Thyroid gland (tissue), 4 donors: ENCODE data around the gene NYAP2. TPM values are rescaled to one million over a fixed set of nuclear protein-coding genes. Genes with fewer than 3 reads are reported as not detected.

Experiments used
- DNase-seq, 2 donors: peaks; one replicate each; pipeline ENCODE4 v3.0.0-alpha.2; 2019
- H3K27ac ChIP-seq, 3 donors: fragments of 200-600 bp; sonication (generic); 1 replicate in 2 of 3; 2 replicates in 1 of 3; pipeline ENCODE4 v1.5.1; 2016 to 2019; ENCODE audit warnings: mild to moderate bottlenecking in 1 of 3, moderate library complexity in 1 of 3
- H3K27me3 ChIP-seq: fragments of 200-600 bp; sonication (generic); one replicate; pipeline ENCODE4 v1.5.1; 2019
- H3K36me3 ChIP-seq, 2 donors: fragments of 200-600 bp; sonication (generic); one replicate each; pipeline ENCODE4 v1.5.1; 2016 to 2019
- H3K4me1 ChIP-seq, 2 donors: fragments of 200-600 bp; sonication (generic); one replicate each; pipeline ENCODE4 v1.5.1; 2017 to 2019
- H3K4me3 ChIP-seq, 3 donors: fragments of 200-600 bp; sonication (generic); replicated peaks in 1 of 3; 1 replicate in 2 of 3; 2 replicates in 1 of 3; pipeline ENCODE4 v1.5.1; 2016; ENCODE audit warnings: mild to moderate bottlenecking in 1 of 3
- H3K9me3 ChIP-seq: fragments of 200-600 bp; sonication (generic); one replicate; pipeline ENCODE4 v1.5.1; 2017
- CTCF ChIP-seq, 6 experiments: fragments of 200-600 bp in 3 of 6; fragments of 450-650 bp in 3 of 6; sonication (generic) in 3 of 6; IDR thresholded peaks; one replicate each; pipeline ENCODE4 v1.5.1; 2016 to 2019; ENCODE audit warnings: antibody characterized with exemption in 6 of 6, mild to moderate bottlenecking in 2 of 6, inconsistent platforms in 1 of 6, moderate library complexity in 1 of 6
- POLR2A ChIP-seq, 2 donors: fragments of 450-650 bp; IDR thresholded peaks; one replicate each; pipeline ENCODE4 v1.6.1; 2017; ENCODE audit warnings: antibody characterized with exemption in 2 of 2, mild to moderate bottlenecking in 2 of 2, moderate library complexity in 1 of 2
- WGBS, 2 donors: methylation state at CpG; one replicate each; pipeline ENCODE4 v1.1.5; 2017; 5-methylcytosine and 5-hydroxymethylcytosine counted together
- intact Hi-C: fragments of 100-400 bp; cut with DNase I; formaldehyde crosslinking; loops from one replicate; pipeline ENCODE4 v1.15.1; 2023
- total RNA-seq, 4 donors: library from RNA; depleted of rRNA; stranded (reverse); fragments of >200 nt; gene quantifications; one replicate each; pipeline ENCODE4 v1.2.3, GENCODE V29; 2016

NYAP2 gene
- total RNA-seq, 4 donors from 2014 or later = not detected

DNA sequence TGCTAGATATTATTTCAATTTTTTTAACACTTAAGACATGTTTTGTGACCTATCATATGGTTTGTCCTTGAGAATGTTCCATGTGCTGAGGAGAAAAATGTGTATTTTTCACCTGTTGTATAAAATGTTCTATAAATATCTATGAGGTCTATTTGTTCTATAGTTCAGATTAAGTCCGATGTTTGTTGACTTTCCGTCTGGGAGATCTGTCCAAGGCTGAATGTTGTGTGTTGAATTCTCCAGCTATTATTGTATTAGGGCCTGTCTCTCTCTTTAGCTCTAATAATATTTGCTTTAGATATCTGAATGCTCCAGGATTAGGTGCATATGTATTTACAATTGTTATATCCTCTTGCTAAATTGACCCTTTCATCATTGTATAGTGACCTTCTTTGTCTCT, 144.1 kb downstream of the NYAP2 start:
- Histone ChIP-seq H3K4me3 (no peak overlapping the region), H3K9me3 (no peaks in the 10 kb centered on the region), H3K4me1 (no peaks in the 10 kb centered on the region), H3K27me3 (no peaks in the 10 kb centered on the region), H3K36me3 (no peaks in the 10 kb centered on the region), H3K27ac (no peak overlapping the region)
- WGBS, 2 donors = 76 to 77% methylated on average over 2 of the region's 2 CpGs
- intact Hi-C loops = no loop called here
- TF ChIP-seq CTCF (IDR thresholded peaks at IDR 0.05) = no peak
- no peak for TF ChIP-seq POLR2A (IDR thresholded peaks at IDR 0.05)
- DNase-seq = no peak

DNA sequence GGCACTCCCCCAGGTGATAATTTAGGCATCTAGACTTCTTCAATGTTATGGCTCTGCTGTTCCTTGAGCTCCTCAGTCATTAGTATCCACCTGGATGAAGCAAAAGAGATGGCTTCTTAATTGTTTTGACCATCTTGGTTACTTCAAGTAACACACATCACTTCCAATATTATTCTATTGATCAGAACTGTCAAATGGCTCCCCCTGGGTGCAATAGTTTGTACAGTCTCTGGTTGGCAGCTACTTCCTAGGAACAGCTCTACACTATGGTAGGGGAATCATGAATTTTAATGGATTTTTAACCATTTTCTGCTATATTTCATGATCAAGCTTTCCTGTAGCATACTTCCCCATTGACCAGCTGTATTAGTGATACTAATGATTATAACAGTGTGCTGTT, 157.0 kb downstream of the NYAP2 start:
- no peak overlapping the region for H3K27ac ChIP-seq
- no peaks in the 10 kb centered on the region for H3K4me1 ChIP-seq
- DNase-seq = no peak
- H3K27me3 ChIP-seq = no peaks in the 10 kb centered on the region
- H3K9me3 ChIP-seq = no peaks in the 10 kb centered on the region
- TF ChIP-seq POLR2A (IDR thresholded peaks at IDR 0.05) (no peak), CTCF (IDR thresholded peaks at IDR 0.05) (no peak)
- no peaks in the 10 kb centered on the region for H3K36me3 ChIP-seq
- intact Hi-C loops = no loop called here
- no peak overlapping the region for H3K4me3 ChIP-seq

GRCh38 chr2:225558399-225559071, 159.0 kb downstream of the NYAP2 start:
- 81 to 84% methylated on average over 6 of the region's 6 CpGs for WGBS, 2 donors
- no peak for TF ChIP-seq CTCF (IDR thresholded peaks at IDR 0.05)
- TF ChIP-seq POLR2A (IDR thresholded peaks at IDR 0.05) = no peak

DNA sequence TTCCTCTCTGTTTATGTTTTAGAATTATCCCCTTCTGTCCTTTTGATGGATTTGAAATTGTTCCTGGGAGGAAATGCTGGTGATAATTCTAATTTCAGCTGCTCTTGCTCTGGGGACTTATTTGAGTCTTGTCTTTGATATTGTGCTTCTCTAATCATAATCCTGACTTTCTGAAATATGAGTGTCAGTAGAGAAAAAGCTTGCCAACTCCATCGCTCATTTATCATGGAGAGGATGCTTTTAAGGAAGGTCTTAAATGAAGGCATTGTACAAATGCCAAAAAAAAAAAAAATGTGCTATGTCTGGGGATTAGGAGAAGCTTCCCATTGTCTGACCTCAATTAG, 159.5 kb downstream of the NYAP2 start:
- intact Hi-C loops = no loop called here
- 74 to 78% methylated on average over 1 of the region's 1 CpG for WGBS, 2 donors
- H3K36me3 ChIP-seq = no peaks in the 10 kb centered on the region
- no peak overlapping the region for H3K27ac ChIP-seq
- TF ChIP-seq CTCF (IDR thresholded peaks at IDR 0.05) (no peak), POLR2A (IDR thresholded peaks at IDR 0.05) (no peak)
- no peaks in the 10 kb centered on the region for H3K27me3 ChIP-seq
- no peak for DNase-seq
- H3K4me1 ChIP-seq = no peaks in the 10 kb centered on the region
- H3K9me3 ChIP-seq = no peaks in the 10 kb centered on the region
- H3K4me3 ChIP-seq = no peak overlapping the region

More at GRCh38 chr2:225558399-225559071, 159.0 kb downstream of the NYAP2 start:
- H3K27me3 ChIP-seq = no peaks in the 10 kb centered on the region
- H3K4me3 ChIP-seq = no peak overlapping the region
- no peaks in the 10 kb centered on the region for H3K36me3 ChIP-seq
- H3K4me1 ChIP-seq = no peaks in the 10 kb centered on the region
- H3K9me3 ChIP-seq = no peaks in the 10 kb centered on the region
- intact Hi-C loops = no loop called here
- no peak overlapping the region for H3K27ac ChIP-seq
- DNase-seq = no peak

GRCh38 chr2:225566798-225567197, 167.3 kb downstream of the NYAP2 start:
- Histone ChIP-seq H3K4me3 (no peak overlapping the region), H3K27ac (no peak overlapping the region), H3K4me1 (no peaks in the 10 kb centered on the region), H3K27me3 (no peaks in the 10 kb centered on the region), H3K9me3 (no peaks in the 10 kb centered on the region), H3K36me3 (no peaks in the 10 kb centered on the region)
- WGBS, 2 donors = 32 to 40% methylated on average over 4 of the region's 4 CpGs
- DNase-seq = no peak
- intact Hi-C loops = no loop called here
- TF ChIP-seq CTCF (IDR thresholded peaks at IDR 0.05) (no peak), POLR2A (IDR thresholded peaks at IDR 0.05) (no peak)
